ENCODE measurements around the gene ETFBKMT. TPM values are rescaled to one million over a fixed set of nuclear protein-coding genes. Genes with fewer than 3 reads are reported as not detected.

ETFBKMT gene
- polyA plus RNA-seq, 1 donor from 2014 or later, result 1.7 TPM

DNA sequence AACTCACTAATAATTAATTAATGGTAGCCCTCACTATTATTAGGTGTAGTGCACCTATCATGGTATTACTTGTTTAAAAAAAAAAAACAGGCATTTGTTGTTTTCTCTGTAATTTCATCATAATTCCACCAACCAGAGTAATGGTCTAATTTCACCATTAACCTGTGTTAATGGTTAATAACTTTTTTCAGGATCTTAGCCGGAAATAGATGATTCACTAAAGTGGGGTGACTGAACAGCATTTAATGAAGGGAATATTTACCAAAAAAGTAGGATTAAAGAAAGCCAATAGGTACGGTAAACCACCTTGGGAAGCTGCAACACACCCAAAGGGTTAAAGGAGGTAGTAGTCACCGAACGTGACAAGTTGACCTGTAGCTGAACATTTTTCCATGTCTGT lies 13.0 kb downstream of the ETFBKMT start:
- no peaks in the 10 kb centered on the region for H3K9me3 ChIP-seq (ENCODE audit: low read length)
- H3K79me2 ChIP-seq (replicated peaks; ENCODE audit: insufficient read depth, low read length), result no peaks in the 10 kb centered on the region
- H3K27me3 ChIP-seq (ENCODE audit: insufficient read depth, low read depth, low read length), result no peaks in the 10 kb centered on the region
- no peak overlapping the region for H3K9ac ChIP-seq (ENCODE audit: low read length)
- no peak overlapping the region for H2AFZ ChIP-seq (ENCODE audit: low read depth, low read length)
- no peak overlapping the region for H3K27ac ChIP-seq (ENCODE audit: low read length)
- H3F3A ChIP-seq (ENCODE audit: insufficient read depth, low read length, poor library complexity, severe bottlenecking), result no peaks in the 10 kb centered on the region
- H3K9me2 ChIP-seq (ENCODE audit: insufficient read depth, low read length), result no peaks in the 10 kb centered on the region
- H3K36me3 ChIP-seq (ENCODE audit: insufficient read depth, low read length), result no peaks in the 10 kb centered on the region
- TF ChIP-seq, protein P1, sequence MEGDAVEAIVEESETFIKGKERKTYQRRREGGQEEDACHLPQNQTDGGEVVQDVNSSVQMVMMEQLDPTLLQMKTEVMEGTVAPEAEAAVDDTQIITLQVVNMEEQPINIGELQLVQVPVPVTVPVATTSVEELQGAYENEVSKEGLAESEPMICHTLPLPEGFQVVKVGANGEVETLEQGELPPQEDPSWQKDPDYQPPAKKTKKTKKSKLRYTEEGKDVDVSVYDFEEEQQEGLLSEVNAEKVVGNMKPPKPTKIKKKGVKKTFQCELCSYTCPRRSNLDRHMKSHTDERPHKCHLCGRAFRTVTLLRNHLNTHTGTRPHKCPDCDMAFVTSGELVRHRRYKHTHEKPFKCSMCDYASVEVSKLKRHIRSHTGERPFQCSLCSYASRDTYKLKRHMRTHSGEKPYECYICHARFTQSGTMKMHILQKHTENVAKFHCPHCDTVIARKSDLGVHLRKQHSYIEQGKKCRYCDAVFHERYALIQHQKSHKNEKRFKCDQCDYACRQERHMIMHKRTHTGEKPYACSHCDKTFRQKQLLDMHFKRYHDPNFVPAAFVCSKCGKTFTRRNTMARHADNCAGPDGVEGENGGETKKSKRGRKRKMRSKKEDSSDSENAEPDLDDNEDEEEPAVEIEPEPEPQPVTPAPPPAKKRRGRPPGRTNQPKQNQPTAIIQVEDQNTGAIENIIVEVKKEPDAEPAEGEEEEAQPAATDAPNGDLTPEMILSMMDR (IDR thresholded peaks at IDR 0.05; ENCODE audit: poor library complexity, severe bottlenecking), result no peak
- TF ChIP-seq POLR2AphosphoS5 (IDR thresholded peaks at IDR 0.05), result no peak
- TF ChIP-seq RAD21 (conservative IDR thresholded peaks at IDR 0.05), result no peak
- no peak for TF ChIP-seq EP300 (conservative IDR thresholded peaks at IDR 0.05; ENCODE audit: poor library complexity, severe bottlenecking)
- TF ChIP-seq TAF1 (IDR thresholded peaks at IDR 0.05; ENCODE audit: low read depth), result no peak
- TF ChIP-seq, protein P2, sequence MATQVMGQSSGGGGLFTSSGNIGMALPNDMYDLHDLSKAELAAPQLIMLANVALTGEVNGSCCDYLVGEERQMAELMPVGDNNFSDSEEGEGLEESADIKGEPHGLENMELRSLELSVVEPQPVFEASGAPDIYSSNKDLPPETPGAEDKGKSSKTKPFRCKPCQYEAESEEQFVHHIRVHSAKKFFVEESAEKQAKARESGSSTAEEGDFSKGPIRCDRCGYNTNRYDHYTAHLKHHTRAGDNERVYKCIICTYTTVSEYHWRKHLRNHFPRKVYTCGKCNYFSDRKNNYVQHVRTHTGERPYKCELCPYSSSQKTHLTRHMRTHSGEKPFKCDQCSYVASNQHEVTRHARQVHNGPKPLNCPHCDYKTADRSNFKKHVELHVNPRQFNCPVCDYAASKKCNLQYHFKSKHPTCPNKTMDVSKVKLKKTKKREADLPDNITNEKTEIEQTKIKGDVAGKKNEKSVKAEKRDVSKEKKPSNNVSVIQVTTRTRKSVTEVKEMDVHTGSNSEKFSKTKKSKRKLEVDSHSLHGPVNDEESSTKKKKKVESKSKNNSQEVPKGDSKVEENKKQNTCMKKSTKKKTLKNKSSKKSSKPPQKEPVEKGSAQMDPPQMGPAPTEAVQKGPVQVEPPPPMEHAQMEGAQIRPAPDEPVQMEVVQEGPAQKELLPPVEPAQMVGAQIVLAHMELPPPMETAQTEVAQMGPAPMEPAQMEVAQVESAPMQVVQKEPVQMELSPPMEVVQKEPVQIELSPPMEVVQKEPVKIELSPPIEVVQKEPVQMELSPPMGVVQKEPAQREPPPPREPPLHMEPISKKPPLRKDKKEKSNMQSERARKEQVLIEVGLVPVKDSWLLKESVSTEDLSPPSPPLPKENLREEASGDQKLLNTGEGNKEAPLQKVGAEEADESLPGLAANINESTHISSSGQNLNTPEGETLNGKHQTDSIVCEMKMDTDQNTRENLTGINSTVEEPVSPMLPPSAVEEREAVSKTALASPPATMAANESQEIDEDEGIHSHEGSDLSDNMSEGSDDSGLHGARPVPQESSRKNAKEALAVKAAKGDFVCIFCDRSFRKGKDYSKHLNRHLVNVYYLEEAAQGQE (IDR thresholded peaks at IDR 0.05; ENCODE audit: borderline replicate concordance), result no peak
- no peak for TF ChIP-seq EZH2 (IDR thresholded peaks at IDR 0.05; ENCODE audit: borderline replicate concordance, insufficient read depth, low read length, poor library complexity, severe bottlenecking)
- no peak for TF ChIP-seq MXI1 (conservative IDR thresholded peaks at IDR 0.05; ENCODE audit: poor library complexity, severe bottlenecking)
- no peak for TF ChIP-seq SMC3 (conservative IDR thresholded peaks at IDR 0.05; ENCODE audit: poor library complexity)
- no peak overlapping the region for H3K4me3 ChIP-seq (ENCODE audit: low read length)
- H3K4me2 ChIP-seq (ENCODE audit: low read length), result no peak overlapping the region
- no peaks in the 10 kb centered on the region for H4K20me1 ChIP-seq (ENCODE audit: insufficient read depth)

GRCh38 chr12:31682136-31682962 lies 22.9 kb downstream of the ETFBKMT start:
- Histone ChIP-seq H3K9me2 (ENCODE audit: insufficient read depth, low read length) (no peaks in the 10 kb centered on the region), H3K9ac (ENCODE audit: low read length) (no peak overlapping the region), H2AFZ (ENCODE audit: low read depth, low read length) (no peak overlapping the region), H3K79me2 (replicated peaks; ENCODE audit: insufficient read depth, low read length) (no peaks in the 10 kb centered on the region), H3K27me3 (ENCODE audit: insufficient read depth, low read depth, low read length) (no peaks in the 10 kb centered on the region), H3K9me3 (ENCODE audit: low read length) (no peaks in the 10 kb centered on the region), H3K36me3 (ENCODE audit: insufficient read depth, low read length) (no peaks in the 10 kb centered on the region), H3F3A (ENCODE audit: insufficient read depth, low read length, poor library complexity, severe bottlenecking) (no peaks in the 10 kb centered on the region), H3K27ac (ENCODE audit: low read length) (no peak overlapping the region), H3K4me2 (ENCODE audit: low read length) (no peak overlapping the region), H4K20me1 (ENCODE audit: insufficient read depth) (no peaks in the 10 kb centered on the region), H3K4me3 (ENCODE audit: low read length) (no peak overlapping the region)
- TF ChIP-seq MXI1 (conservative IDR thresholded peaks at IDR 0.05; ENCODE audit: poor library complexity, severe bottlenecking) (no peak), RAD21 (conservative IDR thresholded peaks at IDR 0.05) (peak; percentile 55), SMC3 (conservative IDR thresholded peaks at IDR 0.05; ENCODE audit: poor library complexity) (peak; percentile 42), EZH2 (IDR thresholded peaks at IDR 0.05; ENCODE audit: borderline replicate concordance, insufficient read depth, low read length, poor library complexity, severe bottlenecking) (no peak), POLR2AphosphoS5 (IDR thresholded peaks at IDR 0.05) (no peak), EP300 (conservative IDR thresholded peaks at IDR 0.05; ENCODE audit: poor library complexity, severe bottlenecking) (no peak), TAF1 (IDR thresholded peaks at IDR 0.05; ENCODE audit: low read depth) (no peak)
- TF ChIP-seq, protein P2 (IDR thresholded peaks at IDR 0.05; ENCODE audit: borderline replicate concordance), result no peak
- TF ChIP-seq, protein P1 (IDR thresholded peaks at IDR 0.05; ENCODE audit: poor library complexity, severe bottlenecking), result peak; percentile 40

Data from neural cell (in vitro differentiated cells).